ENCODE measurements around the gene MACROH2A2. TPM values are rescaled to one million over a fixed set of nuclear protein-coding genes. Genes with fewer than 3 reads are reported as not detected.

Gene MACROH2A2
- total RNA-seq (2014; rRNA removed; shearing (Covaris generic)) (16.2 and 17.6 TPM in 2 replicates), polyA plus RNA-seq (2016; fragmentation: Nextera tagmentation; extraction: Ambion mirVana) (11.6 and 12.5 TPM in 2 replicates)
- long read RNA-seq, transcript H2AFY2-201 (9 exons, 1,980 nt), result major isoform, 42 of 44 reads
- long read RNA-seq, partial matches to known transcripts, result 0 of 44 reads
- long read RNA-seq, other reads (novel, unspliced or antisense), result 2 of 44 reads

DNA sequence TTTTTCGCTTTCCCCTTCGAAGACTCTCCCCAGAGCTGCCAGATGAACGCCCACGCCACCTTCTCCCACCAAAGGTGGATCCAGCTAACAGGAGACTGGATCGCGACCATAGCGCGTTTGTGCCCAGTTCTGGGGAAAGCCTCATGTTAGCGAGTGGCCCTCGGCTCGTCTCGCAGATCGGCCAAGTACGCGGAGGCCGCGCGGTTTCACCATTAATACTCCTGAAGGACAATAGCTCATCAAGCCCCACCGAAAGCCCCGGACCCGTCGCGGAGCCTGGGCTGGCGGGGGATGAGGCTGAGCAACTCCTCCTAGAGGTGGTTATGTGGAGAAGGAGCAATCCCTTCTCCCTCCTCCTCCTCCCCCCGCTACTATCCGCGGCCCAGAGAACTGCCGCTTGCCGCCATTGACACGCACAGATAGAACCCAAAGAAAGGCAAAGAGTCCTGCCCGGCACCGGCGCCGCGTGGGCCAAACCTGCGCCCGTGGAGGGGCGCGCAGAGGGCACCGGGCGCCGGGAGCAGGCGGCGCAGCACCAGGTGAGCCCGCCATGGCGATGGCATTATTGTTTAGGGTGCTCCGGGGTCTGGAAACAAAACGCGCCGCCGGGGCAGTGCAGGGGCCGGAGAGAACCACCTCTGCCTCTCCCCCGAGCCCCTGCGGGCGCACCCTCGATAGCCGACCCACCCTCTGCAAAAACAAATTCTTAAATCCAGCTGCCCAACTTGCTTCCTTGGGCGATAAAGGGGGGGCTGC, at the start of gene MACROH2A2:
TSS of gene MACROH2A2 (plus strand) at position 385 of the 756 bp plus-strand sequence. CDS start 22,813 bp downstream, outside the sequence.
- H3K4me3 Mint-ChIP-seq, result peak within 1 kb of the TSS; percentile 88

DNA sequence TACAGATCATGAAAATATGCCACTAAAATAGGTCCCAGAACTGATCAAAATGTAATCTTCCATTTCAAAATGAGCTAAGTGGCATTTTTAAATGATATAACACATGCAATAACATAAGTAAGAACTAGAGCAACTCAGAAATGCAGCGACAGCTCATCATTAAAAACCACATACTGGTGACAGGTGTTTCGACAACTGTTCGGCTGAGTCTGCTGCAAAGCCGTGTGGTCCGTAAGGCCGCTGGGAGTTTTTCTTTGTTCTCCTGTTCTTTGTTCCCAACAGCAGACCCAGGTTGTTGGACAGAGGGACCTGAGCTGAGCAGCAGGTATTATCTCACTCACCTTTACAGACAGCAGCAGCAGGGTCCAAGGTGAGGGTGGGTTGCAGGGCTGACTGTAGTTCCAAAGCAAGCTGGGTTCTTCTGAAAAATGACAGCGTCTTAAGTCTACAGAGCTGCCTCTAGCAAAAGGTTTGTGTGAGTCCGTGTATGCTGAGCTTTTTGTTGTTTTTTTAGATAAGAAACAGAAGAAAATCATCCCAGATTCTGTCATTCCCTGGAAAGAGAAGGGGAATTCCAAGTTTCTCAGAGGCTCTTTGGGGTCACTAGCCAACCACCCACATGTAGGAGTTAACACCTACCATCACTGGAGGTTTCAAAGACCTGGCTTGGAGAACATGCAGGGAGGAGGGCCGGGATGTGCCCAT, 45.4 kb upstream of the MACROH2A2 start:
- Histone ChIP-seq H3K4me1 (ENCODE audit: insufficient read depth) (no peaks in the 10 kb centered on the region), H3K4me2 (no peak overlapping the region), H3K9me2 (ENCODE audit: insufficient read depth) (no peaks in the 10 kb centered on the region), H3K79me2 (replicated peaks; ENCODE audit: insufficient read depth) (no peaks in the 10 kb centered on the region), H3F3A (replicated peaks; ENCODE audit: low read depth) (no peaks in the 10 kb centered on the region), H3K27ac (ENCODE audit: low read depth) (no peak overlapping the region), H4K20me1 (replicated peaks; ENCODE audit: insufficient read depth) (no peaks in the 10 kb centered on the region), H3K4me3 (no peak overlapping the region), H2AFZ (peak overlapping the region; percentile 61; the same call in 1 of the 2 replicates), H3K36me3 (ENCODE audit: insufficient read depth) (no peaks in the 10 kb centered on the region), H3K27me3 (ENCODE audit: insufficient read depth) (no peaks in the 10 kb centered on the region)
- ATAC-seq (no peak), DNase-seq (ENCODE audit: low spot score) (no peak)
- H3K9me3 Mint-ChIP-seq, result peaks cover 5% of the 10 kb centered on the region; the same call in 2 of the 3 replicates
- H3K4me1 Mint-ChIP-seq, result no peaks in the 10 kb centered on the region
- H3K27ac Mint-ChIP-seq, result no peak overlapping the region
- no peaks in the 10 kb centered on the region for H3K36me3 Mint-ChIP-seq (ENCODE audit: low read depth)
- no peaks in the 10 kb centered on the region for H3K27me3 Mint-ChIP-seq (ENCODE audit: insufficient read depth, low read depth, poor library complexity)
- H3K4me3 Mint-ChIP-seq, result no peak overlapping the region
- TF ChIP-seq ZNF331 (CRISPR knock-in tag; IDR thresholded peaks at IDR 0.05; ENCODE audit: low read depth) (no peak), STAT1 (IDR thresholded peaks at IDR 0.05; ENCODE audit: unreplicated experiment) (no peak), CREB1 (CRISPR knock-in tag; IDR thresholded peaks at IDR 0.05; ENCODE audit: low read depth) (no peak), JUNB (IDR thresholded peaks at IDR 0.05; ENCODE audit: unreplicated experiment) (no peak)
- TF ChIP-seq, protein P1, sequence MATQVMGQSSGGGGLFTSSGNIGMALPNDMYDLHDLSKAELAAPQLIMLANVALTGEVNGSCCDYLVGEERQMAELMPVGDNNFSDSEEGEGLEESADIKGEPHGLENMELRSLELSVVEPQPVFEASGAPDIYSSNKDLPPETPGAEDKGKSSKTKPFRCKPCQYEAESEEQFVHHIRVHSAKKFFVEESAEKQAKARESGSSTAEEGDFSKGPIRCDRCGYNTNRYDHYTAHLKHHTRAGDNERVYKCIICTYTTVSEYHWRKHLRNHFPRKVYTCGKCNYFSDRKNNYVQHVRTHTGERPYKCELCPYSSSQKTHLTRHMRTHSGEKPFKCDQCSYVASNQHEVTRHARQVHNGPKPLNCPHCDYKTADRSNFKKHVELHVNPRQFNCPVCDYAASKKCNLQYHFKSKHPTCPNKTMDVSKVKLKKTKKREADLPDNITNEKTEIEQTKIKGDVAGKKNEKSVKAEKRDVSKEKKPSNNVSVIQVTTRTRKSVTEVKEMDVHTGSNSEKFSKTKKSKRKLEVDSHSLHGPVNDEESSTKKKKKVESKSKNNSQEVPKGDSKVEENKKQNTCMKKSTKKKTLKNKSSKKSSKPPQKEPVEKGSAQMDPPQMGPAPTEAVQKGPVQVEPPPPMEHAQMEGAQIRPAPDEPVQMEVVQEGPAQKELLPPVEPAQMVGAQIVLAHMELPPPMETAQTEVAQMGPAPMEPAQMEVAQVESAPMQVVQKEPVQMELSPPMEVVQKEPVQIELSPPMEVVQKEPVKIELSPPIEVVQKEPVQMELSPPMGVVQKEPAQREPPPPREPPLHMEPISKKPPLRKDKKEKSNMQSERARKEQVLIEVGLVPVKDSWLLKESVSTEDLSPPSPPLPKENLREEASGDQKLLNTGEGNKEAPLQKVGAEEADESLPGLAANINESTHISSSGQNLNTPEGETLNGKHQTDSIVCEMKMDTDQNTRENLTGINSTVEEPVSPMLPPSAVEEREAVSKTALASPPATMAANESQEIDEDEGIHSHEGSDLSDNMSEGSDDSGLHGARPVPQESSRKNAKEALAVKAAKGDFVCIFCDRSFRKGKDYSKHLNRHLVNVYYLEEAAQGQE (IDR thresholded peaks at IDR 0.05; ENCODE audit: unreplicated experiment), result no peak

More for the DNA sequence above, at the start of gene MACROH2A2:
- H3K27me3 Mint-ChIP-seq (ENCODE audit: insufficient read depth, low read depth, poor library complexity), result peaks cover 64% of the 10 kb centered on the region
- DNase-seq (ENCODE audit: low spot score) (peak; percentile 84), ATAC-seq (peak; percentile 87)
- Histone ChIP-seq H3K4me3 (peak within 1 kb of the TSS; percentile 92), H3K27me3 (ENCODE audit: insufficient read depth) (peaks cover 98% of the 10 kb centered on the region), H4K20me1 (replicated peaks; ENCODE audit: insufficient read depth) (peaks cover 28% of the 10 kb centered on the region), H3K27ac (ENCODE audit: low read depth) (no peak within 1 kb of the TSS), H2AFZ (peak within 1 kb of the TSS; percentile 97), H3K79me2 (replicated peaks; ENCODE audit: insufficient read depth) (no peaks in the 10 kb centered on the region), H3K4me1 (ENCODE audit: insufficient read depth) (peaks cover 4% of the 10 kb centered on the region; the same call in 1 of the 2 replicates), H3K9me2 (ENCODE audit: insufficient read depth) (no peaks in the 10 kb centered on the region), H3F3A (replicated peaks; ENCODE audit: low read depth) (no peaks in the 10 kb centered on the region; the same call in 1 of the 2 replicates), H3K36me3 (ENCODE audit: insufficient read depth) (no peaks in the 10 kb centered on the region), H3K4me2 (peak within 1 kb of the TSS; percentile 92)
- no peak within 1 kb of the TSS for H3K27ac Mint-ChIP-seq
- peaks cover 32% of the 10 kb centered on the region for H3K4me1 Mint-ChIP-seq
- H3K9me3 Mint-ChIP-seq, result no peaks in the 10 kb centered on the region
- TF ChIP-seq EZH2 (IDR thresholded peaks at IDR 0.05; ENCODE audit: low read depth, unreplicated experiment), result peak; percentile 71
- TF ChIP-seq, protein P2, sequence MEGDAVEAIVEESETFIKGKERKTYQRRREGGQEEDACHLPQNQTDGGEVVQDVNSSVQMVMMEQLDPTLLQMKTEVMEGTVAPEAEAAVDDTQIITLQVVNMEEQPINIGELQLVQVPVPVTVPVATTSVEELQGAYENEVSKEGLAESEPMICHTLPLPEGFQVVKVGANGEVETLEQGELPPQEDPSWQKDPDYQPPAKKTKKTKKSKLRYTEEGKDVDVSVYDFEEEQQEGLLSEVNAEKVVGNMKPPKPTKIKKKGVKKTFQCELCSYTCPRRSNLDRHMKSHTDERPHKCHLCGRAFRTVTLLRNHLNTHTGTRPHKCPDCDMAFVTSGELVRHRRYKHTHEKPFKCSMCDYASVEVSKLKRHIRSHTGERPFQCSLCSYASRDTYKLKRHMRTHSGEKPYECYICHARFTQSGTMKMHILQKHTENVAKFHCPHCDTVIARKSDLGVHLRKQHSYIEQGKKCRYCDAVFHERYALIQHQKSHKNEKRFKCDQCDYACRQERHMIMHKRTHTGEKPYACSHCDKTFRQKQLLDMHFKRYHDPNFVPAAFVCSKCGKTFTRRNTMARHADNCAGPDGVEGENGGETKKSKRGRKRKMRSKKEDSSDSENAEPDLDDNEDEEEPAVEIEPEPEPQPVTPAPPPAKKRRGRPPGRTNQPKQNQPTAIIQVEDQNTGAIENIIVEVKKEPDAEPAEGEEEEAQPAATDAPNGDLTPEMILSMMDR (conservative IDR thresholded peaks at IDR 0.05; ENCODE audit: low read depth in 2 of 2), result peak; percentile 26 to 52; a peak in 3 of 4 replicates
- no peak for TF ChIP-seq STAT1 (IDR thresholded peaks at IDR 0.05; ENCODE audit: unreplicated experiment)
- no peak for TF ChIP-seq CREB1 (CRISPR knock-in tag; IDR thresholded peaks at IDR 0.05; ENCODE audit: low read depth)
- no peak for TF ChIP-seq NANOG (IDR thresholded peaks at IDR 0.05; ENCODE audit: borderline replicate concordance)
- H3K36me3 Mint-ChIP-seq (ENCODE audit: low read depth), result no peaks in the 10 kb centered on the region

All from GM23338 (cell line).